ENCODE data around the gene ZNF768. TPM values are rescaled to one million over a fixed set of nuclear protein-coding genes. Genes with fewer than 3 reads are reported as not detected.
"Not testable (repeated sequence)": the region's sequence is repeated elsewhere in the genome, so short reads cannot be mapped to it uniquely, and the experiment has no call there.

The ZNF768 gene
- total RNA-seq, 1 experiment from 2014 or later, result 68.3 TPM

- H3K27ac ChIP-seq (ENCODE audit: low read length), result no peak overlapping the region
- H3K4me3 ChIP-seq (ENCODE audit: low read depth in 2 of 2, low read length in 2 of 2), result no peak overlapping the region
- H3K27me3 ChIP-seq (ENCODE audit: control insufficient read depth, insufficient read depth, low read length), result no peaks in the 10 kb centered on the region
- no TSS peak for BruUV-seq (replicated peaks)
- ATAC-seq (no peak), DNase-seq (ENCODE audit: low read depth, low spot score) (no peak)
- peaks cover 17% of the 10 kb centered on the region for H3K4me1 ChIP-seq (ENCODE audit: control insufficient read depth, insufficient read depth, low read length)
- H3K36me3 ChIP-seq (ENCODE audit: control insufficient read depth, insufficient read depth, low read length), result no peaks in the 10 kb centered on the region
- no peaks in the 10 kb centered on the region for H3K9me3 ChIP-seq (ENCODE audit: control insufficient read depth, insufficient read depth, low read depth, low read length)
- in situ Hi-C loops (cut with HindIII; ENCODE audit: low pct_unique_long_range_greater_than_20kb, low sequenced_read_pairs), result no loop called here
- CTCF ChIA-PET, result no interaction called here
- POLR2A ChIA-PET, result no interaction called here
- intact Hi-C loops (cut with micrococcal nuclease; ENCODE audit: unreplicated experiment), result no loop called here
- TF ChIP-seq POLR2AphosphoS5 (IDR thresholded peaks at IDR 0.05; ENCODE audit: low read depth, low read length), result no peak
- no peak for TF ChIP-seq TCF7L2 (IDR thresholded peaks at IDR 0.05; ENCODE audit: low read depth, low read length)
- TF ChIP-seq CTCF (IDR thresholded peaks at IDR 0.05), result no peak
- TF ChIP-seq, protein P1, sequence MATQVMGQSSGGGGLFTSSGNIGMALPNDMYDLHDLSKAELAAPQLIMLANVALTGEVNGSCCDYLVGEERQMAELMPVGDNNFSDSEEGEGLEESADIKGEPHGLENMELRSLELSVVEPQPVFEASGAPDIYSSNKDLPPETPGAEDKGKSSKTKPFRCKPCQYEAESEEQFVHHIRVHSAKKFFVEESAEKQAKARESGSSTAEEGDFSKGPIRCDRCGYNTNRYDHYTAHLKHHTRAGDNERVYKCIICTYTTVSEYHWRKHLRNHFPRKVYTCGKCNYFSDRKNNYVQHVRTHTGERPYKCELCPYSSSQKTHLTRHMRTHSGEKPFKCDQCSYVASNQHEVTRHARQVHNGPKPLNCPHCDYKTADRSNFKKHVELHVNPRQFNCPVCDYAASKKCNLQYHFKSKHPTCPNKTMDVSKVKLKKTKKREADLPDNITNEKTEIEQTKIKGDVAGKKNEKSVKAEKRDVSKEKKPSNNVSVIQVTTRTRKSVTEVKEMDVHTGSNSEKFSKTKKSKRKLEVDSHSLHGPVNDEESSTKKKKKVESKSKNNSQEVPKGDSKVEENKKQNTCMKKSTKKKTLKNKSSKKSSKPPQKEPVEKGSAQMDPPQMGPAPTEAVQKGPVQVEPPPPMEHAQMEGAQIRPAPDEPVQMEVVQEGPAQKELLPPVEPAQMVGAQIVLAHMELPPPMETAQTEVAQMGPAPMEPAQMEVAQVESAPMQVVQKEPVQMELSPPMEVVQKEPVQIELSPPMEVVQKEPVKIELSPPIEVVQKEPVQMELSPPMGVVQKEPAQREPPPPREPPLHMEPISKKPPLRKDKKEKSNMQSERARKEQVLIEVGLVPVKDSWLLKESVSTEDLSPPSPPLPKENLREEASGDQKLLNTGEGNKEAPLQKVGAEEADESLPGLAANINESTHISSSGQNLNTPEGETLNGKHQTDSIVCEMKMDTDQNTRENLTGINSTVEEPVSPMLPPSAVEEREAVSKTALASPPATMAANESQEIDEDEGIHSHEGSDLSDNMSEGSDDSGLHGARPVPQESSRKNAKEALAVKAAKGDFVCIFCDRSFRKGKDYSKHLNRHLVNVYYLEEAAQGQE (IDR thresholded peaks at IDR 0.05; ENCODE audit: insufficient read depth in 1 of 2, low read depth in 2 of 2, low read length in 1 of 2), result no peak
- no peak for TF ChIP-seq SIN3A (IDR thresholded peaks at IDR 0.05; ENCODE audit: borderline replicate concordance, insufficient read depth, low read depth, low read length)
Measured at GRCh38 chr16:30539000-30539964, 12.9 kb upstream of the ZNF768 start.

- in situ Hi-C loops (cut with HindIII; ENCODE audit: low pct_unique_long_range_greater_than_20kb, low sequenced_read_pairs); DNase-seq (ENCODE audit: low read depth, low spot score); H3K36me3 ChIP-seq (ENCODE audit: control insufficient read depth, insufficient read depth, low read length); BruUV-seq (replicated peaks); intact Hi-C loops (cut with micrococcal nuclease; ENCODE audit: unreplicated experiment); ATAC-seq; H3K27me3 ChIP-seq (ENCODE audit: control insufficient read depth, insufficient read depth, low read length); H3K9me3 ChIP-seq (ENCODE audit: control insufficient read depth, insufficient read depth, low read depth, low read length); H3K4me3 ChIP-seq (ENCODE audit: low read depth in 2 of 2, low read length in 2 of 2): not testable (repeated sequence)
- Histone ChIP-seq H3K27ac (ENCODE audit: low read length) (peak overlapping the region; percentile 99; the same call in 1 of the 2 replicates), H3K4me1 (ENCODE audit: control insufficient read depth, insufficient read depth, low read length) (peaks cover 19% of the 10 kb centered on the region)
- ChIA-PET CTCF (interaction anchor here (0.7 to 1.6 kb wide), 3 partner anchors 25 to 114 kb away, joined by 3 to 5 read pairs (median 3); partner anchors contain the start of genes DCTPP1 and PRR14), POLR2A (interaction anchor here (0.6 kb wide), 1 partner anchor 159 kb away, joined by 8 read pairs; no protein-coding TSS in a partner anchor)
Measured at GRCh38 chr16:30536391-30537024, 10.1 kb upstream of the ZNF768 start.
